GM18870 (cell line): ENCODE measurements around the gene SEMA3F.
A peak's percentile ranks its signal among the peaks of the same experiment; 100 is the strongest.

Experiments
- ATAC-seq: cut with Tn5 transposase; IDR thresholded peaks from one replicate; pipeline ENCODE4 v1.9.1; 2021; ENCODE audit warnings: moderate library complexity; ENCODE audit not compliant: unreplicated experiment

SEMA3F gene

DNA sequence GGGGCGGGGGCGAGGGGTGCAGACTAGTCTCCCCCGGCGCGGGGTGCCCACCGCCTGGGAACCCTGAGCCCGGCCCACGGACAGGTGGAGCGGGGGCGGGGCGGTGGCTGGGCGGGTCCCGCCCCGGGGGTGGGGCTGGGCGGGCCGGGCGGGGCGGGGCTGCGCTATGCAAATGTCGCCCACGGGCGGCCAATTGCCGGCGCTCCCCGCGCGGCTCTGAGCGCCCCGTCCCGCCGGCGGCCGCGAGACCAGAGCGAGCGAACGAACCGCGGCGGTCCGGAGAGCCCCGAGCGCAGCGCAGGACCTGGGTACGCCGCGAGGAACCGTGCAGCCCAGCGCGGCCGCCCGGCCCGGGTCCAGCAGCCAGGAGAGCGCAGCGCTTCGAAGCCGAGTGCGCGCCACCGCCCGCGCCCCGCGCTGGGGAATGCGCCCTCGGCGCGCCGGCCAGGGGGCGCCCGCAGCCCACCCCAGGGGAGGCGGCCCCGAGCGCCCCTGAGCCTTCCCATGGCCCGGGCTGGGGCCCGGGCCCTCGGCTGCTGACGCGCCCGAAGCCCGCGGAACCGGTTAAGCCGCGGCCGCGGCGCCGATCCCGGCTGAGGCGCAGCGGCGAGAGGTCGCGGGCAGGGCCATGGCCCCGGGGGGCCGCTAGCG is at the start of gene SEMA3F:
SEMA3F (plus strand) TSS at position 485 of the 651 bp plus-strand sequence. CDS start 4,299 bp downstream, outside the sequence.
- ATAC-seq, result no peak

DNA sequence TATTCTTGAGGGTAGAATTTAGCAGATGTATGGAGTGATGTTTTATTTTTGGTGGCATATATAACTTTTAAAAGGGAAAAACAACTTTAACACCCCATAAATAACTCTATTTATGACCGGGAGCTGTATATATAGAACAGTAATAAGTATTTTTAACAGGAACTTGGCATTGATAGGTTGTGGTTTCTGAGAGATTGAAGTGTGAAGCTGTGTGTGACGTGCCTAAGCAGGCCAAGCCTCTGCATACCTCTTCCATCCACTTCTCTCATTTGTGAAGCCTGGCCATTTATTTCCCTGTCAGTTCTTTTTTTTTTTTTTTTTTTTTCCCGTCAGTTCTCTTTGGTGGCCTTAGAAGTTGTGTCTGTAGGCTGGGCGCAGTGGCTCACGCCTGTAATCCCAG is 43.4 kb upstream of the SEMA3F start:
- ATAC-seq, result no peak

DNA sequence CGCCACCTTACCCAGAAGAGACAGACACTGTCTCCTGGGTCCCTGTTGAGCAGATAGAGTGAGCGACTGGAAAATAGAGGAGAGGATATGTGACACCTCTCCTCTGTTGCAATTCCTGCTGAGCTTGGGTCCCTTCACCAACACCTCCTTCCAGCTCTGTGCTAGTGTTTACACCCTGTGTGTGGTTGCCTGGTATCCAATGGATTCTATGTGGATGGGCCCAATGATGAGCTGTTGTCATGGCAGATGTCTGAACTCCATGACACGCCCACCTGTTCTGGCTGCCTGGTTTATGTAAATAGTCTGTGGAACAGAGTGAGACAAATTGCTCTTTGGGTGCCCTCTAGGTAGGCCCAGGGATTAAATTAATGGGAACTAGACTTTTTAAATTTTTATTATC is 42.7 kb upstream of the SEMA3F start:
- no peak for ATAC-seq

DNA sequence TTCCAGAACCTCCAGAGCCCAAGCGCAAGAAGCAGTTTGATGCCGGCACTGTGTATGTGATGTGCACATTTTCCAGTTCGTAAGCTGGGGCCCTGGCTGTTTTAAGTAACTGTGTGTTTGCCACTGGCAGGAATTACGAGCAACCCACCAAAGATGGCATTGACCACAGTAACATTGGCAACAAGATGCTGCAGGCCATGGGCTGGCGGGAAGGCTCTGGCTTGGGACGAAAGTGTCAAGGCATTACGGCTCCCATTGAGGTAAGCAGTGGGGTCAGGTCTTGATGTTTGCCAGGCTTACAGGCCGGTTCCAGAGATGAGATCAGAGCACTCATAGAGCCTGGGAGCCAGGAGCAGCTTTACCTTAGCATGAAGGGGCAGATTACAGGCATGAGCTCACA is 38.0 kb upstream of the SEMA3F start:
- ATAC-seq, result no peak

DNA sequence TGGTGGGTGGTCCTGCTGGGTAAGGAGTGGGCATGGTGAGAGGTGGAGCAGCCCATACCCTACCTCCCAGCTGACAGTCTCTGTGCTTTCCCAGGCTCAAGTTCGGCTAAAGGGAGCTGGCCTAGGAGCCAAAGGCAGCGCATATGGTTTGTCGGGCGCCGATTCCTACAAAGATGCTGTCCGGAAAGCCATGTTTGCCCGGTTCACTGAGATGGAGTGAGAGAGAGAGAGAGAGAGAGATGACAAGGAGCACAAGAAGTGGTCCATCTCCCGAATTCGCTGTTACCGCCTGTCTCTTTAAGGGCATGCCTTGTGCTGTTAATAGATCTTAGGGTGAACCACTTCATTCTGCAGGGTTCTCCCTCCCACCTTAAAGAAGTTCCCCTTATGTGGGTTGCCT is 36.9 kb upstream of the SEMA3F start:
- no peak for ATAC-seq

DNA sequence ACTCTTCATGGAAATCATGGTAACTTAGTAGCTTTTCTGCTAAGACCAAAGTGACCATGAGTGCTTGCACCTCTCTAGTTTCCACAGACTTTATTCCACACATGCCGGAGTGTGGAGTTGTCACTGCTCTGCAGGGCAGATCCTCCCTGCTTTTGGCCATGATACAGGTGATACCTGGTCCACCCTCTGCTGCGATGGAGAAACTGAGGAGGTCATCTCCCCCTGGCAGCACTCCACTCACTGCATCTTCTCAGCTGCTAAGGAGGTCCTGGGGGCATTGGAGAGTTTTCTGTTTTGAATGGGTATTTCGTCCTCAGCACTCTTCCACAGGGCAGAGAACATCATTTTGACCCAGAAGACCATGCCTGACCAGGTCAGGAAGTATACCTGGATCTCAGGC is 35.3 kb upstream of the SEMA3F start:
- ATAC-seq, result no peak

DNA sequence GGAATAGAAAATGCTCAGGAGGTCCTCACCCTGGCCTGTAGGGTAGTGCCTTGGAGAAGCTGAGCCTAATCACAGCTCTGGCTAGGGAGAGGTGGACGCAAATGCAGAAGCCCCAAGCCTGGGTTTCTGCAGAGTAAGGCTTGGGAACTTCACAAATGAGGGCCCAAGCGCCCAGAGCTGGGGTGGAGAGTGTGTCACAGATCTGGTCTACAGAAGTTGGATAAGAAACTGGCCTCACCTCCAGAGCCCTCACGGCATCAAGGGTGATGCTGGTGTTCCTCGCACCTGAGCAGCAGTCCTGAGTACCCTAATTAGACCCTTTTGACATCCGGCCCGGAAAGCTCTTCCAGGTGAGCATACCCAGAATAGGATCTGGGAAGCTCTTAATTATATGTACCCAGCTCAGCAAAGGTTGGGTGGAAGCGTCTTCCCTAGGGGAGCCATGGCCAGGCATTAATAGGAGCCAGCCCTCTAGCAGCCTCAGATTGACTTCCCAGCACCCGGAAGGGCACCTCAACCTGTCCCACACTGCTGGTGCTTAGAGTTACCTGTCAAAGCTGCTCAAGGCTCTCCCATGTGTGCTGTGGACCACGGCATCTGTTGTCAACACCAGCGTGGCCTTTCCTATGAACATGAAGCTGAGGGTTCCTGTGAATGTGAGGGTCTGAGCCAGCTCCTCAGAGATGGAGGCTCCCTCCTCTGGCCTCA is 34.6 kb upstream of the SEMA3F start:
- no peak for ATAC-seq

DNA sequence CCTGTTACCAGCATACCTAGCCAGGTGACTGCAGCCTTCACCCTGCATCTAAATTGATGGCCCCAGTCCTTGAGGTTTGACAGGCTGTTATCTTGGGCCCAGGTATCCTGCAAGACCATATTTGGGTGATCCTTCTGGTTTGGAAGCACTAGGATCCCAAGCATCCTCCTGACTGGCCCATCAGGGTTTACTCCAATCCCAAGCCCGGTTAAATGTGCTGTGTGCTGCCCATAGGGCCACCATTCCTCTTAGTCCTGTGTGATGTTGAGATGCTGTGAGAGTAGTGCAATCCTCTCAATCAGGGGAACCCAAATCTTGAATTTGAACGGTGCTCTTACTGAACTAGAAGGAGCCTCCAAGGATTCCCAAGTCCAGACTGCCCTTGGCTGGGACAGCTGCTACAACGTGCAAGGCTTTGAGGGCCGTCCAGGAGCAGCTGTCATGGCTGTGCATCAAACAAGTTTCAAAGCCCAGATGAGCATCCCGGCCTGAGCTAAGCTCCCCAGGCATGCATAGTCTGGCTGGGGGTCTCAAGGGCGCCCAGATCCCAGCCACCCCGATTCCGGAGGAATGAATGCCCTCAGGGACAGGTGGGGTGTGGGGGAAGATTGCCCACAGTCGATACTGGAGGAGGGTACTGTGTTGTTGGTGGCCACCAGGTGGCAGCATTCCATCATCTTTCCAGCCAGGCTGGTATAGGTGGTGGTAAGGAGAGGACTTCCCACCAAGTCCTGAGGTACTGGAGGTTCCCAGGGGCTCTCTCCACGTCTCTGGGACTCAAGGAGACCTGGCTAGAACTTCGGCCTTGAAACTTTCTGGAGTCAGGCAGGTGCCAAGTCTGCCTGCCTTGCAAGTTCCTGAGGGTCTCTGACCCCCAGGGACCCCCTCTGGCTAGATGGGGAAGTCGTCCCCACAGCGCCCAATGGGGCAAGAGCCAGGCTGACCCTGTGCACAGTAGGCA is 33.8 kb upstream of the SEMA3F start:
- peak; percentile 61 for ATAC-seq

DNA sequence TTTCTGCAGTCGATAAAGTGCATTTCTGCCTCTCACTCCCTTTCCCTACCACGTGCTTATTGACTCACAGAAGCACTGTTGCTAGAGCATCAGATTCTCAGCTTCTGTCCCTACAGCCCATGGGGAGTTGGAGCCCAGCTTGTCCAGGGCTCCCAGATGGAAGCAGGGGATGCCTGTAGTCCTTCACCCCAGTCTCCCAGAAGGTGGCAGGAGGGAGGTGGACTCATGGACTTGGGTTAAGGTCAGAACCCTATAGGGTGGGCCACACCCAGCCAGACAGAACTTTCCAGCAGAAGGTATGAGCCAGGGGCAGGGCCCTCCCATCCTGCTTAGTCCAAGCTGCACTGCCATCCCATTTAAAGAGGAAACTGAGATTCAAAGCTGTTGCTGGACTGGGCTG is 33.1 kb upstream of the SEMA3F start:
- ATAC-seq, result no peak

DNA sequence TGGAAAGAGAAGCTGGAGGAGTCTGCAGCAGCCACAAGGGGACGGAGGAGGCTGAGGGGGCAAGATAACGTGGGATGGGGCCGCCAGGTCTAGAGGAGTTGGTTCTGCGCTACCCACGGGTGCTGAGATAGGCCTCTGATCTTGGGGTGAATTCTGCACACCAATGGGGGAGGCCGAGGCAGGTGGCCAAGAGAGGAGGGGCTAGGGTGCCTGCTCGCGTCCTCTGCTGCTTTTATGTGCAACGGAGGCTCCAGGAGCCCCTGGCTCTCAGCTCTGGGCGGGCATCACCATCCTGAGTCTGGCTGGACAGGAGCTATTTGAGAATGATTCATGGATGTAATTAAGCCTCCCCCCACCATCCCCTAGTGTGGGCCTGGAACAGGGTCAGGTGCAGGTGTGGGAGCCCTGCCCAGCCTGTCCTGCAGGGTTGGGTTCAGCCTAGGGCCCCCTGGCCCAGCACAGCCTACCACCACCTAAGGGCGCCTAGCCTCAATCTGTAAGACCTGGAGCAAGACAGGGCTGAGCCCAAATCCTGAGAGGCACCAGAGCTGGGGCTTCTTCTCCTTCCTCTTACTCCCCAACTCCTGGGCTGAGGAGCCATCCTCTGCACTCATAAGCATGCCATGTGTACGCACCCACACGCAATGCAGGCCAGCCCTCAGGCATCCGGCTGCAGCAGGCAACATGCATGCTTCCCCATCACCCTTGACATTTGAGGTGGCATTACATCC is 32.3 kb upstream of the SEMA3F start:
- ATAC-seq, result no peak

DNA sequence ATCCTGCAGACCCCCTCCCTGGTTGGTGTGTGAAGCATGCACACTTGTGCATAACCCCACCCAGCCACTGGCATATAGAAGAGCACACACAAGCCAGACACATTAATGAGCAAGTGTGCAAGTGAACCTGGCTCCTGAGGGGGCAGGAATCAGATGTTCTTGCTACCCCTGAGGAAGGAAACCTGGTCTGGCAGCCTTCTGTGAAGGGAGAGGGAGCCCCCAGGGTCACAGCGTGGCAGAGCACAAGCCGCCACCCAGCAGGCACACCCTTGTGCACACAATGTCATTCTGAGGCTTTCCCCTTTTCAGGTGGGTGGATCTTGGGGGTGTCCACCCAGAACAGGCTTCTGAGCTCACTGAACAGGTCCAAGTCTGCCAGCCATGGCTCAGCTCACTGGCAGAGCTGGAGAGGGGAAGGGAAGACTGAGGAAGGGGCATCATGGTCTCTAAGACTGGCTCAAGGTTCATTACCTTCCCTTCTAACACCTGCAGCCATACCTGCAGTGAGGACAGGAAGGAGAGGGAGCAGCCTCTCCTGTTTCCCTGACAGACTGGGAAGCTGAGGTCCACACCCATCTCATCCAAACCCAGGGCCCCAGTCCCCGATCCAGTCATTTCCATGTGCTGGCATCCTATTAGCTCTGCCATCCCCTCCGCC is 31.6 kb upstream of the SEMA3F start:
- ATAC-seq, result no peak

DNA sequence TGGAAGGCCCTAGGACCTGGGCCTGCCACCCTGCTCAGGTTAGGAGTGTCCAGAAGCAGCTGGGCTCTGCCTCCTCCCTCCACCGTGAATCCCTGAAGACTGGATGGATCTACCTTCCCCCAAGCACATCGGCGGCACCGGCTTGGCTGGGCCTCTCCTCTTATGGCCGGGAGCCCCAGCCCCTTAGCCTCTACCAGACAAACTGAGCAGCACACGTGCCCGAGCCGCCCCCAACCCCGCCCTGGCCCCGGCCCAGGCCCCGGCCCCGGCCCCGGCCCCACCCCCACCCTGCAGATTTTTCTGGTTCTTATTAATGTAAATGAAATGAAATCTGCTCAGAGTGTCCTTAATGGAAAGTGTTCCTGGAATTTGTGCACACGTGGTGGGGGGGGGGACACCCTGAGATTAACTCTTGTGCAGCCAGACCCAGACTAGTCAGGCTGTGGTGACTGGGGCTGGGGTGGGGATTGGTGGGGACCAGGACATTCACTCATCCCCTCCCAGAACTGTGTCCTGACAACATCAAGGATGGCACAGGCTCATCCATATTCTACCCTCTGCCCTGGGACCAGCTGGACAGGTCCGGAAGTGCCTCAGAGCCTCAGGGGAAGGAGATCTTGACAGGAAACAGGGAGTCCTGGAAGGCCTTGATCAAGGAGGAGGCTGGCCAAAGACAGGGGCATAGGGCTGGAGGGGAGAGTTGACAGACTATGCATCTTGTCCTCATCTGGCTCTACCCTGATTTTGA is 30.9 kb upstream of the SEMA3F start:
- no peak for ATAC-seq

DNA sequence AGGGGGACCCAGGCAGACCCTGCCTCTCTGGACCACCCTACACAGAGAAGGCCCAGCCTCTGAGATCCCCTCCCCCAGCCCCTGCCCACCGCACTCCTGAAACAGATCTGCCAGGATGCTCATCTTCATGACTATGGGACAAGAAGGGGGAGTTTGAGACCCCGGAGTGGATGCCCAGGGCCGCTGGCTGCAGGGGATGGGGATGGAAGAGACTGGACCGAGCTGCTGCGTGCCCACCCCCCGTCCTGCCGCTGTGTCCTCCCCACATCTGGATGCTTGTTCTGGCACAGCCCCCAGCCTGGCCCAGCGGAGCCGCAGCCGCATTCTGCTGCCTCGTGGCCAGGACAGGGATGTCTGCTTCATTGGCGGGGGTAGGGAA is 30.3 kb upstream of the SEMA3F start:
- no peak for ATAC-seq

DNA sequence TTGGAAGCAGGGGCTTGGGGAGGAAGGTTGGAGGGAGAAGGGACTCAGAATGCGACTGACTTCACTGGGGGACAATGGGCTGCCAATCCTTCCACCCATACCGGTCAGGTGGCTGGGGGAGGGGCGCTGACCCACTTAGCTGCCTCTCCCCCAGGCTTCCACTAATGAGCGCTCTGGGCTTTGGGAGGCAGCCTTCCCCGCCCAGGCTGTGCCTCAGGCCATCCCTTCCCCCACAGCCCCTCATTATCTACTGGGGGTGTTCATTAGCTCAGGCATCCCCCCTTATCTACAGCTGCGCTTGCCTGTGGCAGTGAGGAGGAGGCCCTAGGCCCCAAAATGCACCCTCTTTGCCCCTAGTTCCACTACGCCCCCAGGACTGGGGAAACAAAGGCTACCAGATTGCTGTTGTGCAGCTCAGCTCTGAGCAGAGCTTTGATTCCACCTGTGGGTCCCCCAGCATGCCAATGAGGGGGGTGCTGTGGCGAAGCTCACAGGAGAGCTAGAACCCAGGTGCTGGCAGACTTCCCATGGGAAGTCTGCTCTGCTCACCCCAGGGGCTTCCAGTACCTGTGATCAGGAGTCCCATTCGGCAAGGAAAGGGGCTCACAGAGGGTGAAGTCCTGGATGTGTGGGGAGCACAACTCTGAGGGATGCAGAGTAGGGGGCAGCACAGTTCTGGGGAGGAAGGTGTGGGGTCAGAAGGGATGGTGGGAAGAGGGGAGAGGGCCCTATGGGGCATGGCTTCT is 29.4 kb upstream of the SEMA3F start:
- ATAC-seq, result no peak

DNA sequence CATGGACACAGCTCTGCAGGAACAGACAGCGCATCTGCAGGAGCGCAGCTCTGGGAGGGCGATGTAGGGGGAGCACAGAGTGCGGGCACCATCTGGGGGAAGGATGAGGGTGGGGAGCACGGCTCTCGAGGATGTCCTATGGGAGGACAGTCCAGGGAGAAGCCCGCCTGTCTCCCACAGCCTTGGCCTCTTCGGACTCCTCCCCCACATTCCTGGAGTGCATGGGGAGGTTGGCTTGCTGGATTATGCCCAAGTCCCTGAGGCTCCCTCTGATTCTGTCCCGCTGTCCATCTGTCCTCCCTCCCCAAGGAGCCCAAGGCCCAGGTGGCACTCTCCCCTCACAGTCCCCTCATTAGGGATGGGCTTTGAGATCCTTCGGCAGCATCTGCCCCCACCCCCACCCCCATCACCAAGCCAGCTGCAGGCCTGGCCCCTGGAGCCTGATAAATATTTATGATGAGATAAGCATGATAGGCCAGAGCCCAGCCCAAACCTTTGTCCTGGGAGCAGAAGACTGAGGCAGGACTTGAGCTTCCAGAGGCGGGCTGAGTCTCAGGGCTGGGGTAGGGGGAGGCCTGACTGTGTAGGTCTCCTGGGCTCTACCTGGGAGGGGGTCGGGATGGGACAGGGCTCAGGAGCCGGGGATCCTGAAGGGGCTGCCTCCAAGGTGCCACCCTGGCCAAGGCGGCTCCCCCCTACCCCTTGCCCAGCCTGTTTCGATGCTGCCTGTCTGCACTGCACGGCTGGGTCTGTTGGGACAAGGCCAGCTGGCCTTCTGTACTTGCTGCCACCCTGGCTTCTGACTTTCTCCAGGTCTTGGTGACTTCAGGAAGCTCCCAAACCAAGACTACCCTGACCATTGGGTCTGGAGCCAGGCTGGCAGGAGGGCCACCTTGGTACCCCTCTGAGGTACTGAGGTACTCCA is 28.6 kb upstream of the SEMA3F start:
- ATAC-seq, result no peak

DNA sequence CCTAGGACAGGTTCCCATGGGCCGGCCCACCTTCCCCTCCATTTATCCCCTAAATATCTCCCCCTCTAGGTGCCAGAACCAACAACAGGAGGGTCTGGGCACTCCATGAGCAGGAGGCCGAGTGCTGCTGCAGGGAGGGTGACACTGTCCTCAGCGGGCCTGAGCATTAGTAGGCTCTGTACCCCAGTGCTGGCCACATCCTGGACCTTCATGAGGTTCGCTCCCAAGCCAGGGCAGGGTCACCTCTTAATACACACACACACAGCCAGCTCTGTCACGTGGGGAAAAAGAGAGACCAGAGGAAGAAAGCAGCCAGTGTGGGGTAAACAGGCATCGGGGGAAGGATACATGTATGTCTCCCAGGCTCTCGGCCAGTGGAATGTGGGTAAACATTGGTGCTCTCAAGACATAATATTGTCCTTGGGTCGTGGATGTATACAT is 27.9 kb upstream of the SEMA3F start:
- no peak for ATAC-seq

DNA sequence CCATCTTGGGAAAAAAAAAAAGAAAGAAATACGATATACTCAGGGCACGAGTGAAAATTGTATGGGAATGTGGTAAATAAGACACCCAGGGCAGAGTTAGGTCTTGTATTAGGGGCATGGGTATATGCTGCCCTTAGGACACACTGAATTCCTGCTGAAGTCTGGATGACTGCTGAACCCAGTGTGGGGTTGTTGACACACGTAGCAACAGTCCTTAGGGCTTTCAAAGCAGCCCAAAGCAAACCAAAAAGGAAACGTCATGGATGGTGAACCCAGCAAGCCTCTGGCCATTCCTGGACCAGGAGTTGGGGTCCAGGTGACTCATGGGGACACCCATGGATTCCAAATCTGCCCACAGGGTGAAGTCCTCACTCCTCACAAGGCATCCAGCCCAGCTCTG is 27.1 kb upstream of the SEMA3F start:
- no peak for ATAC-seq

DNA sequence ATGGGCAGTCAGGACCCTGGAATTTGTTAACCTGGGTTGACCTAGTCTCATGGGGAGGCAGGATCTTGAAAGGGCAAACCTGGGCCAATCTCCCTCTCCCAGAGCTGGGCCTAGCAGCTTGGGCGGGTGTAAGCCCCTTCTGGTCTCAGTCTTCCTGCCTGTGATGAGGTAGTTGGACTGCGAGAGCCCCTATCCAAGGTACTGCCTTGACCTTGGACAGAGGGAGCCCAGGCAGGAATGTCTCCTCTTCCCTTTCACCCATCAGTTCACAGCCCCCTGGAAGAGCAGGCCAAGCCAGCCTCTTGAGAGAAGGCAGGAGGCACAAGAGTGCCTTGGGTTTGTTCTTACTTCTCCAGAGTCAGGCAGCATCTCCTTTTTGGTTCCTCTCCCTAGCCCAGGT is 24.7 kb upstream of the SEMA3F start:
- no peak for ATAC-seq
